ENCODE data around the gene CNOT6.
"Not testable (repeated sequence)": the region's sequence is repeated elsewhere in the genome, so short reads cannot be mapped to it uniquely, and the experiment has no call there.

DNA sequence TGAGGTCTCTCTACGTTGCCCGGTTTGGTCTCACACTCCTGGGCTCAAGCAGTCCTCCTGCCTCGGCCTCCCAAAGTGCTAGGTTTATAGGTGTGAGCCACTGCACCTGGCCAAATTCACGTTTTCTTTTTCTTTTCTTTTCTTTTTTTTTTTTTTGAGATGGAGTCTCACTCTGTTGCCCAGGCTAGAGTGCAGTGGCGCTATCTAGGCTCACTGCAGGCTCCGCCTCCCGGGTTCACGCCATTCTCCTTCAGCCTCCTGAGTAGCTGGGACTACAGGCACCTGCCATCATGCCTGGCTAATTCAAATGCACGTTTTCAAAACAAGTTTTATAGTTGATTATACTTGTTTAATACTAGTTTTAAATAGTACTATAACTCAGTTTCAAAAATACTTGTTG, 6.1 kb downstream of the CNOT6 start:
- TF ChIP-seq, protein P1, sequence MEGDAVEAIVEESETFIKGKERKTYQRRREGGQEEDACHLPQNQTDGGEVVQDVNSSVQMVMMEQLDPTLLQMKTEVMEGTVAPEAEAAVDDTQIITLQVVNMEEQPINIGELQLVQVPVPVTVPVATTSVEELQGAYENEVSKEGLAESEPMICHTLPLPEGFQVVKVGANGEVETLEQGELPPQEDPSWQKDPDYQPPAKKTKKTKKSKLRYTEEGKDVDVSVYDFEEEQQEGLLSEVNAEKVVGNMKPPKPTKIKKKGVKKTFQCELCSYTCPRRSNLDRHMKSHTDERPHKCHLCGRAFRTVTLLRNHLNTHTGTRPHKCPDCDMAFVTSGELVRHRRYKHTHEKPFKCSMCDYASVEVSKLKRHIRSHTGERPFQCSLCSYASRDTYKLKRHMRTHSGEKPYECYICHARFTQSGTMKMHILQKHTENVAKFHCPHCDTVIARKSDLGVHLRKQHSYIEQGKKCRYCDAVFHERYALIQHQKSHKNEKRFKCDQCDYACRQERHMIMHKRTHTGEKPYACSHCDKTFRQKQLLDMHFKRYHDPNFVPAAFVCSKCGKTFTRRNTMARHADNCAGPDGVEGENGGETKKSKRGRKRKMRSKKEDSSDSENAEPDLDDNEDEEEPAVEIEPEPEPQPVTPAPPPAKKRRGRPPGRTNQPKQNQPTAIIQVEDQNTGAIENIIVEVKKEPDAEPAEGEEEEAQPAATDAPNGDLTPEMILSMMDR (IDR thresholded peaks at IDR 0.05; ENCODE audit: low read length) = not testable (repeated sequence)
- TF ChIP-seq EZH2 (IDR thresholded peaks at IDR 0.05; ENCODE audit: borderline replicate concordance, low read length) = not testable (repeated sequence)

Measured in OCI-LY1 (cell line).